RWPE1 (cell line): Measurements from ENCODE around the gene EIF4G2.
A peak's percentile ranks its signal among the peaks of the same experiment; 100 is the strongest.

Experiments
- CTCF ChIA-PET: fragments of 350-600 bp; sonication (Branson Sonifier 250); formaldehyde crosslinking; extraction: SDS; loops from one replicate; lab custom pipeline; 2021; lab: Yijun Ruan, JAX
- POLR2A ChIA-PET: fragments of 400-600 bp; formaldehyde crosslinking; extraction: SDS; loops from one replicate; lab custom pipeline; 2020; ENCODE audit warnings: antibody characterized with exemption; ENCODE audit not compliant: low non-redundant PET; lab: Yijun Ruan, JAX
- DNase-seq: peaks from one replicate; pipeline ENCODE4 v3.0.0; 2012; ENCODE audit warnings: low spot score
- H3K27ac ChIP-seq: fragments of 450-650 bp; 2 replicates; pipeline ENCODE4 v1.5.1; 2017
- TF ChIP-seq, protein P1 (sequence below): fragments of 450-650 bp; conservative IDR thresholded peaks from 2 replicates; pipeline ENCODE4 v1.5.1; 2017; ENCODE audit warnings: low read depth, mild to moderate bottlenecking

Gene EIF4G2

DNA sequence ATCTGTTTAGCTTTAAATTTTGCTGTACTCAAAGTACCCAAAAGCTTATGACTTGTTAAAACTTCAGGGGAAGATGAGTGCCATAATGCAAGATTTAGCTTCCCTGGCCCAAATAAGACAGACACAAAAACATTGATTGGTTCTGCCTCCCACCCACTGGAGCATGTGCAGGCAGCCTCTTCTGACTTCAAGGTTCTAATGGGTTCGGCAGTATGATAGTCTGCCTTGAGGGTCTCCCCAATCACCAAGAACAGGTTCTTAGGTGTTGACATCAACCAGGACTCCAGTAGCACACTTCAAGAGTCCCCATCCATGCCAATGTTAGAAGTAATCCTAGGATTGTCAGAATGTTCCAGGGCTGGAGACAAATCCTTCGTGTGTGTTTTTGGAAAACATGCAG, 12.5 kb downstream of the EIF4G2 start:
- no peak overlapping the region for H3K27ac ChIP-seq
- ChIA-PET POLR2A (interaction anchor here (0.6 kb wide), 1 partner anchor 1271 kb away, joined by 4 read pairs; no protein-coding TSS in a partner anchor), CTCF (interaction anchor here (0.6 kb wide), 1 partner anchor 241 kb away, joined by 4 read pairs; no protein-coding TSS in a partner anchor)
- TF ChIP-seq, protein P1, sequence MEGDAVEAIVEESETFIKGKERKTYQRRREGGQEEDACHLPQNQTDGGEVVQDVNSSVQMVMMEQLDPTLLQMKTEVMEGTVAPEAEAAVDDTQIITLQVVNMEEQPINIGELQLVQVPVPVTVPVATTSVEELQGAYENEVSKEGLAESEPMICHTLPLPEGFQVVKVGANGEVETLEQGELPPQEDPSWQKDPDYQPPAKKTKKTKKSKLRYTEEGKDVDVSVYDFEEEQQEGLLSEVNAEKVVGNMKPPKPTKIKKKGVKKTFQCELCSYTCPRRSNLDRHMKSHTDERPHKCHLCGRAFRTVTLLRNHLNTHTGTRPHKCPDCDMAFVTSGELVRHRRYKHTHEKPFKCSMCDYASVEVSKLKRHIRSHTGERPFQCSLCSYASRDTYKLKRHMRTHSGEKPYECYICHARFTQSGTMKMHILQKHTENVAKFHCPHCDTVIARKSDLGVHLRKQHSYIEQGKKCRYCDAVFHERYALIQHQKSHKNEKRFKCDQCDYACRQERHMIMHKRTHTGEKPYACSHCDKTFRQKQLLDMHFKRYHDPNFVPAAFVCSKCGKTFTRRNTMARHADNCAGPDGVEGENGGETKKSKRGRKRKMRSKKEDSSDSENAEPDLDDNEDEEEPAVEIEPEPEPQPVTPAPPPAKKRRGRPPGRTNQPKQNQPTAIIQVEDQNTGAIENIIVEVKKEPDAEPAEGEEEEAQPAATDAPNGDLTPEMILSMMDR, result no peak
- no peak for DNase-seq

DNA sequence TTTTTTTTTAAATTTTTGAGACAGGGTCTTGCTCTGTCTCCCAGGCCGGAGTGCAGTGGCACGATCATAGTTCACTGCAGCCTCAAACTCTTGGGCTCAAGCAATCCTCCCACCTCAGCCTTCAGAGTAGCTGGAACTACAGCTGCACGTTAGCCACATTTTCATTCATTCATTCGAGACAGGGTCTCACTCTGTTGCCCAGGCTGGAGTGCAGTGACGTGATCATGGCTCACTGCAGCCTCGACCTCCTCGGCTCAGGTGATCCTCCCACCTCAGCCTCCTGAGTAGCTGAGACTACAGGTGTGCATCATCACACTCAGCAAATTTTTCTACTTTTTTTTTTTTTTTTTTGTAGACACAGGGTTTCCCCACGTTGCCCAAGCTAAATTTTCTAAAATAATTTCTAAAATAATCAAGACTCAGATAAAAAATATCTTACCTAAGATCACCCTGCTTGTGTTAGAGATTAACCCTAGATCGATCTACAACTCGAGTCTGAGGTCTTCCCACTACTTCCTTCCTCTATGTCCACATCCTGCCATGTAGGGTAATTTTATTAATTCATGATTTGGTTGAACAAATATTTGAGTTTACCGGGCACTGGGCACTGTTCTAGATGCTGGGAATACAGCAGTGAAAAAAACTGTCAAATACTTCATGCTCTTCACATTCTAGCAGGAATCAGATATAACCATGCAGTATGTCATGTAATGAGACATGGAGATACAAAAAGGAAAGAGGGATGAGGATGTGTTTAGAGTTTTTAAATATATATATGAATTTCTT, 15.1 kb downstream of the EIF4G2 start:
- ChIA-PET CTCF (interaction anchor here (0.7 to 1.8 kb wide), 14 partner anchors 9 to 995 kb away, joined by 3 to 14 read pairs (median 4); no protein-coding TSS in a partner anchor), POLR2A (interaction anchor here (0.5 to 0.9 kb wide), 3 partner anchors 15 to 224 kb away, joined by 3 to 4 read pairs (median 3); partner anchors contain the start of gene EIF4G2)
- TF ChIP-seq, protein P1, result no peak
- DNase-seq, result no peak
- no peak overlapping the region for H3K27ac ChIP-seq

DNA sequence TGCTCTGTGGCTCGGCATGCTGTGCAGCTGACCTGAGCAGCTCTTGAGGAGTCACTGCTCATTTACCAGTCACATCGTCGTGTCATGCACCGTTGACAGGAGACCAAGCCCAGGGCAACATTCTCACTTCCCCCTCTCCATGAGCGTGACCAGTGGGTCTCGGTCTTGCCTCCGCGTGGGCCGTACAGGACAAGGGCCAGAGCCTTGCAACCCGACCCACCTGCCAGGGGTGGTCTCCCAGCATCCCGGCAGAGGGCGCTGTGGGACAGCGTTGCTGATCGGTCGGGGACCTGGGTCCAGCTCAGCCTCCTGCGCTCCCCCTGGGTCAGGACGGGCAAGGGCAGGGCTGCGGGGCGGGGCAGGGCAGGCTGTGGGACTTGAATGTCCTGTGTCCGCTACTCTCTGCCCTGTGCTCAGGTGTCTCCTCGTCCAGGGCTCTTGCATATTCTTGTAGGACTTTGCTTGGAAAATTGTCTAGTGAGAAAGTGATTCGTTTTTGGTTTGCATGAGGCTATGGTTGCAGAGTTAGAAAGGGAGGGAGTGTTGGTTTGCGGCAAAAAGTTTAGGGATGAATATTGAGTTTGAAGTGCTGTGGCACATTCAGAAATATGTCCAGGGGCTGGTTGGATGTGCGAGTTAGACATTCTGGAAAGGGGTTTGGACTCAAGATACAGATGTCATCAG, 16.2 kb downstream of the EIF4G2 start:
- no peak overlapping the region for H3K27ac ChIP-seq
- ChIA-PET POLR2A (interaction anchor here (0.5 to 1.0 kb wide), 3 partner anchors 16 to 34 kb away, joined by 3 to 11 read pairs (median 3); partner anchors contain the start of gene EIF4G2), CTCF (interaction anchor here (0.5 to 1.8 kb wide), 31 partner anchors 8 to 1138 kb away, joined by 3 to 14 read pairs (median 5); partner anchors contain the start of gene RNF141)
- TF ChIP-seq, protein P1, result peak; percentile 93
- peak; percentile 83 for DNase-seq

DNA sequence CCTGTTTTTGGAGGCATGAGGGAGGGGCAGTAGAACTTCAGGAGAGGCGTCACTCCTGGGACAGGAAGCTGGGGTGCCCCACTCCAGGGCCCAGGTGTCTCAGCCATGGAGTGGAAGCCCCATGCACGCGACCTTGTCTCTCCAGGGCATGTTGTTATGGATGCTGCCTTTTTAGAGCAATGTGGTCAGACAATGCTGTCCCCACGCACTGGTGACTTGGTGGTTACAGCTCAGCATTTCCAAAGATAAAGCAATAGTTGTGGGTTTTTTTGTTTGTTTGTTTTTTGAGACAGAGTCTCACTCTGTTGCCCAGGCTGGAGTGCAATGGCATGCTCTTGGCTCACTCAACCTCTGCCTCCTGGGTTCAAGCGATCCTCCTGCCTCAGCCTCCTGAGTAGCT, 22.3 kb downstream of the EIF4G2 start:
- DNase-seq, result no peak
- ChIA-PET CTCF (no interaction called here), POLR2A (no interaction called here)
- no peak overlapping the region for H3K27ac ChIP-seq
- TF ChIP-seq, protein P1, result no peak

DNA sequence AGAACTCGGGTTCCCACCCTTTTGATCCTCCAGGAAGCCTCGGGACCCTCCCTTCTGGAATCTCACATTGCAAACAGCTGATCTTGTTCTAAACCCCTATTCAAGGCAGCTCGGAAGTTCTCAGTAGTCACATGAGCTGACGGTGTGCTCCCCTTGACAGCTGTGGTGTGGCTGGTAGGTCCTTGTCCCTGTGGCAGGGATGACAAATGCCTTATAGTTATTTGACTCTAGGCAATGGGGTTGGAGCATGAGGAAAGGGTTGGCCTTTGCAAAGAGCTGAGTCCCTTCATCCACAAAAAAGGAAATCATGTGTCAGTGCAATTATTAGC, 23.6 kb downstream of the EIF4G2 start:
- no peak overlapping the region for H3K27ac ChIP-seq
- no peak for DNase-seq
- CTCF ChIA-PET, result interaction anchor here (0.6 to 1.1 kb wide), 3 partner anchors 8 to 1545 kb away, joined by 4 to 5 read pairs (median 4); no protein-coding TSS in a partner anchor
- TF ChIP-seq, protein P1, result no peak
- POLR2A ChIA-PET, result no interaction called here
